ENCODE measurements around the gene ZNF646.

The ZNF646 gene

GRCh38 chr16:31078597-31079341 lies 4.5 kb downstream of the ZNF646 start:
- 0 out of 2 replicates have a peak, but pooled peaks cover 3% of the 10 kb centered on the region for H4K20me1 ChIP-seq (ENCODE audit: insufficient read depth, low read length)
- no peak overlapping the region for H3K4me2 ChIP-seq (ENCODE audit: low read length)
- no peak overlapping the region for H2AFZ ChIP-seq (ENCODE audit: low read depth, low read length)
- H3K9ac ChIP-seq (ENCODE audit: low read length) = no peak overlapping the region
- H3K27me3 ChIP-seq (ENCODE audit: low read depth, low read length) = no peaks in the 10 kb centered on the region
- peaks cover 7% of the 10 kb centered on the region for H3K4me1 ChIP-seq (ENCODE audit: low read length)
- no peak overlapping the region for H3K4me3 ChIP-seq (ENCODE audit: low read length)
- H3K79me2 ChIP-seq (ENCODE audit: low read length) = peaks cover 30% of the 10 kb centered on the region
- no peaks in the 10 kb centered on the region for H3K9me3 ChIP-seq (ENCODE audit: insufficient read depth, low read length)
- H3K27ac ChIP-seq (ENCODE audit: low read length) = no peak overlapping the region
- H3K36me3 ChIP-seq (replicated peaks; ENCODE audit: low read depth, low read length) = peaks cover 35% of the 10 kb centered on the region
- TF ChIP-seq, protein P1, sequence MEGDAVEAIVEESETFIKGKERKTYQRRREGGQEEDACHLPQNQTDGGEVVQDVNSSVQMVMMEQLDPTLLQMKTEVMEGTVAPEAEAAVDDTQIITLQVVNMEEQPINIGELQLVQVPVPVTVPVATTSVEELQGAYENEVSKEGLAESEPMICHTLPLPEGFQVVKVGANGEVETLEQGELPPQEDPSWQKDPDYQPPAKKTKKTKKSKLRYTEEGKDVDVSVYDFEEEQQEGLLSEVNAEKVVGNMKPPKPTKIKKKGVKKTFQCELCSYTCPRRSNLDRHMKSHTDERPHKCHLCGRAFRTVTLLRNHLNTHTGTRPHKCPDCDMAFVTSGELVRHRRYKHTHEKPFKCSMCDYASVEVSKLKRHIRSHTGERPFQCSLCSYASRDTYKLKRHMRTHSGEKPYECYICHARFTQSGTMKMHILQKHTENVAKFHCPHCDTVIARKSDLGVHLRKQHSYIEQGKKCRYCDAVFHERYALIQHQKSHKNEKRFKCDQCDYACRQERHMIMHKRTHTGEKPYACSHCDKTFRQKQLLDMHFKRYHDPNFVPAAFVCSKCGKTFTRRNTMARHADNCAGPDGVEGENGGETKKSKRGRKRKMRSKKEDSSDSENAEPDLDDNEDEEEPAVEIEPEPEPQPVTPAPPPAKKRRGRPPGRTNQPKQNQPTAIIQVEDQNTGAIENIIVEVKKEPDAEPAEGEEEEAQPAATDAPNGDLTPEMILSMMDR (IDR thresholded peaks at IDR 0.05; ENCODE audit: low read depth, low read length) = no peak
- no peak for TF ChIP-seq EZH2phosphoT487 (IDR thresholded peaks at IDR 0.05; ENCODE audit: low read depth)

GRCh38 chr16:31079342-31079944 lies 5.2 kb downstream of the ZNF646 start:
- H3K9ac ChIP-seq (ENCODE audit: low read length) = no peak overlapping the region
- no peaks in the 10 kb centered on the region for H3K27me3 ChIP-seq (ENCODE audit: low read depth, low read length)
- peaks cover 7% of the 10 kb centered on the region for H3K4me1 ChIP-seq (ENCODE audit: low read length)
- TF ChIP-seq, protein P1 (IDR thresholded peaks at IDR 0.05; ENCODE audit: low read depth, low read length) = no peak
- no peak for TF ChIP-seq EZH2phosphoT487 (IDR thresholded peaks at IDR 0.05; ENCODE audit: low read depth)
- H3K36me3 ChIP-seq (replicated peaks; ENCODE audit: low read depth, low read length) = peaks cover 35% of the 10 kb centered on the region
- 0 out of 2 replicates have a peak, but pooled peaks cover 3% of the 10 kb centered on the region for H4K20me1 ChIP-seq (ENCODE audit: insufficient read depth, low read length)
- H2AFZ ChIP-seq (ENCODE audit: low read depth, low read length) = no peak overlapping the region
- H3K4me2 ChIP-seq (ENCODE audit: low read length) = no peak overlapping the region
- H3K79me2 ChIP-seq (ENCODE audit: low read length) = peaks cover 29% of the 10 kb centered on the region
- no peak overlapping the region for H3K27ac ChIP-seq (ENCODE audit: low read length)
- H3K4me3 ChIP-seq (ENCODE audit: low read length) = no peak overlapping the region
- H3K9me3 ChIP-seq (ENCODE audit: insufficient read depth, low read length) = no peaks in the 10 kb centered on the region

DNA sequence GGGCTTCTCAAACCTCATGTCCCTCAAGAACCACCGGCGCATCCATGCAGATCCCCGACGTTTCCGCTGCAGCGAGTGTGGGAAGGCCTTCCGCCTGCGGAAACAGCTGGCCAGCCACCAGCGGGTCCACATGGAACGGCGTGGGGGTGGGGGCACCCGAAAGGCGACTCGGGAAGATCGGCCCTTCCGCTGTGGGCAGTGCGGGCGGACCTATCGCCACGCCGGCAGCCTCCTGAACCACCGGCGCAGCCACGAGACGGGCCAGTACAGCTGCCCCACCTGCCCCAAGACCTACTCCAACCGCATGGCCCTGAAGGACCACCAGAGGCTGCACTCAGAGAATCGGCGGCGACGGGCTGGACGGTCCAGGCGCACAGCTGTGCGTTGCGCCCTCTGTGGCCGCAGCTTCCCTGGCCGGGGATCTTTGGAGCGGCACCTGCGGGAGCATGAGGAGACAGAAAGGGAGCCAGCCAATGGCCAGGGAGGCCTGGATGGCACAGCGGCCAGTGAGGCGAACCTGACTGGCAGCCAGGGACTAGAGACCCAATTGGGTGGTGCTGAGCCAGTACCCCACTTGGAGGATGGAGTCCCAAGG lies 5.9 kb downstream of the ZNF646 start:
- H2AFZ ChIP-seq (ENCODE audit: low read depth, low read length) = no peak overlapping the region
- H3K79me2 ChIP-seq (ENCODE audit: low read length) = peaks cover 22% of the 10 kb centered on the region
- peaks cover 35% of the 10 kb centered on the region for H3K36me3 ChIP-seq (replicated peaks; ENCODE audit: low read depth, low read length)
- no peak for TF ChIP-seq EZH2phosphoT487 (IDR thresholded peaks at IDR 0.05; ENCODE audit: low read depth)
- TF ChIP-seq, protein P1 (IDR thresholded peaks at IDR 0.05; ENCODE audit: low read depth, low read length) = no peak
- 0 out of 2 replicates have a peak, but pooled peaks cover 3% of the 10 kb centered on the region for H4K20me1 ChIP-seq (ENCODE audit: insufficient read depth, low read length)
- no peak overlapping the region for H3K4me2 ChIP-seq (ENCODE audit: low read length)
- H3K27ac ChIP-seq (ENCODE audit: low read length) = no peak overlapping the region
- H3K27me3 ChIP-seq (ENCODE audit: low read depth, low read length) = no peaks in the 10 kb centered on the region
- no peak overlapping the region for H3K9ac ChIP-seq (ENCODE audit: low read length)
- no peaks in the 10 kb centered on the region for H3K9me3 ChIP-seq (ENCODE audit: insufficient read depth, low read length)
- peaks cover 5% of the 10 kb centered on the region for H3K4me1 ChIP-seq (ENCODE audit: low read length)
- no peak overlapping the region for H3K4me3 ChIP-seq (ENCODE audit: low read length)

GRCh38 chr16:31080756-31081419 lies 6.7 kb downstream of the ZNF646 start:
- no peaks in the 10 kb centered on the region for H3K9me3 ChIP-seq (ENCODE audit: insufficient read depth, low read length)
- H4K20me1 ChIP-seq (ENCODE audit: insufficient read depth, low read length) = peaks cover 3% of the 10 kb centered on the region; the same call in 1 of the 2 replicates
- H3K36me3 ChIP-seq (replicated peaks; ENCODE audit: low read depth, low read length) = peaks cover 37% of the 10 kb centered on the region
- H3K27ac ChIP-seq (ENCODE audit: low read length) = no peak overlapping the region
- H3K4me2 ChIP-seq (ENCODE audit: low read length) = no peak overlapping the region
- H3K4me1 ChIP-seq (ENCODE audit: low read length) = no peaks in the 10 kb centered on the region
- H2AFZ ChIP-seq (ENCODE audit: low read depth, low read length) = no peak overlapping the region
- H3K27me3 ChIP-seq (ENCODE audit: low read depth, low read length) = no peaks in the 10 kb centered on the region
- no peak overlapping the region for H3K4me3 ChIP-seq (ENCODE audit: low read length)
- no peak overlapping the region for H3K9ac ChIP-seq (ENCODE audit: low read length)
- peaks cover 14% of the 10 kb centered on the region for H3K79me2 ChIP-seq (ENCODE audit: low read length)
- TF ChIP-seq, protein P1 (IDR thresholded peaks at IDR 0.05; ENCODE audit: low read depth, low read length) = no peak
- TF ChIP-seq EZH2phosphoT487 (IDR thresholded peaks at IDR 0.05; ENCODE audit: low read depth) = no peak

Measured in OCI-LY3 (cell line).